Stimulated activated naive CD4-positive, alpha-beta T cell (primary cell): ENCODE results near the gene MAP3K20.
"Not testable (repeated sequence)": the region's sequence is repeated elsewhere in the genome, so short reads cannot be mapped to it uniquely, and the experiment has no call there.

Experiments used
- DNase-seq, 6 experiments: peaks; one replicate each; lab custom pipeline; 2025; lab: John Stamatoyannopoulos, UW

MAP3K20 gene

DNA sequence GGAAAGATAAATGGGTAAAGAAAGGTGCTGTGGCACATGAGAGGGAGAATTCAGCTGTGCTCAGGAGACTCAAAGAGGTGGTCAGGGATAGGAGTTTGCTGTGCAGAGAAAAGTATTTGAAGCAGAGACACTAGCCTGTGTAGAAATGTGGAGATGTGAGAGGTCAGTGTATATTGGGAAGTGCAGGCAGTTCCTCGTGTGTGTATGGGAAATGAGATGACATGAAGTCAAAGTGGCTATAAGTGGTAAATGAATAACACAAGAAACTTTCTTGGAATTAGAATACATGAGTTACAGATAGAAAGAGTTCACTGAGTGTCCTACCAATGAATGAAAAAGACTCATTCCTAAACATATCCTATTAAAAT, 11.6 kb downstream of the MAP3K20 start:
- DNase-seq = no peak

DNA sequence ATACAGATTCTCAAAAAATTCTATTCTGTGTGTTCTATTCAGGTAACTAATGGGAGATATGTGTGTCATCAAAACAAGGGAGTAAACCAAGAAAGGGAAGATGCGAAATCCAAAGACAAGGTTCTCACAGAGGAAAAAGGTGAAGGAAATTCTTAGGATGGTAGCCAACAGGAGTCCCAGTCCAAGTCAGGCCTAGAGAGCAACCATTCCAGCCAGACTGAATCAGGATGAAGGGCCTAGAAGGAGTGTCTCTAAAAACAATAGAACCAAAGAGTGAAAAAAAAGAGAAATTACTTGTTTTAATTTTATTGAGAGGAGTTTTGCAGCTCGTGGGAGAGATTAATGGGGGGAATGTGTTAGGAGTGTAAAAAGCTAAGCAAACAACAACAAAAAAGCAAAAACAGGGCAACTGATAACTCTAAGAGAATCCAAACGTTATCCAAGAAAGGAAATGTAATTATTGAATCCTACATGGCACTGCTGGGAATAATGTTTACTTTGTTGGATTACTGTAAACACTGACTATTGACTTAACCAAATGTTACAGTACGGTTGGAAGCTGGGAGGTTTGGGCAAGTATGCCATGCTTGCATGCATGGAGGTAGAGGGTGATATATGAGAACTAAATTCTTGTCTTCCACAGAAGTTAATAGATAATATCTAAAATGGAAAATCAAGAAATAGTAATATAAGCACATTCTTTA, 12.3 kb downstream of the MAP3K20 start:
- DNase-seq = no peak

DNA sequence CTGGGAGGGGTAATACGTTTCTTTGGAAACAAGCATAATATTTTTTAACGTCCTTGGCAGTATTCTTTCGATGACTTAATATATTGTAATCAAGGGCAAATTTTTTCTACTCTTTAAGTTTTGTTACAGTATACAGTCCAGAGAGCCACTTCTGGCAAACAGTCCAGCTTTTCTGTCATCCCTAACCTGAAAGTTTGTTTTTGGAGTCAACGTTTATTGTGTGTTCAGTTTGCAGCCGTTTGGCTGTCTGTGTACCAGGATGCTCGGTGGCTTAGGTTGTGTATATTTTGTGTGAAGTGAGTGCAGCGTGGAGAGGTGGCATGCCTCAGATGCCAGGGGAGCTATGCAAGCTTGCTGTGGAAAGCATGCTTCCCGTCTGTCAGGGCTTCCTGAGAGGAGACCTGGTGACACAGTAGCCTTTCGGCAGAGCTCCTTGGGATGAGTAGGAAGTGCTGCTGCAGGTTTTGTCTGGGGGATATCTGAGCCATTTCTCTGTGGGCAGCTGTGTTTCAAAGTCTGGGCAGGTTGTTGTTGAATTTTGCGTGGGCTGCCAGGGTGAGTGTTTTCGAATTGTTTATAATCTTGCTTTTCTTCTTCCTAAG, 14.7 kb downstream of the MAP3K20 start:
- no peak for DNase-seq

DNA sequence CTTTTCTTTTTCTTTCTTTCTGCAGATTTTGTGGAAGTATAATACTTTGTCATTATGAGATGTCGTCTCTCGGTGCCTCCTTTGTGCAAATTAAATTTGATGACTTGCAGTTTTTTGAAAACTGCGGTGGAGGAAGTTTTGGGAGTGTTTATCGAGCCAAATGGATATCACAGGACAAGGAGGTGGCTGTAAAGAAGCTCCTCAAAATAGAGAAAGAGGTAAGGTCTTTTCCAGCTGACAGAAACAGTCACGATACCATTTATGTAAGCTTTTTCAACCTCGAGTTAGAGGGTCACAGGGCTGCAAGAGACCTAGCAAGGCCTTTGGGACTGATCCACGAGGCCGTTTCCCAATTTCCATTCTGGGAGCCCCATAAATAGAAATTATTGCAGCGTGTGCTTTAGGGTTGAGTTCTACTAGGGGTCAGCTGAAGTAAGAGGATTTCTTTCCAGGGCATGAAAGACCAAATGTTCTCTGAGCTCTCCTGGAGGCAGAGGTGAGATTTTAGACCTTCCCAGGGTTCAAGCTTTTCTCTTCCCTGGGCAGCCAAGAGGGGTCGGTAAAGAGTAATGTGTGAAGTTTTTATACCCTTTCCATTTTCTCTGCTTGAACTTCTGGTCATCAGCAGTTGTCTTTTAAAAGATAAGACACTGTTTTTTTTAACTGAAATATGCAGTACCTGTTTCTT, 15.5 kb downstream of the MAP3K20 start:
- no peak for DNase-seq

DNA sequence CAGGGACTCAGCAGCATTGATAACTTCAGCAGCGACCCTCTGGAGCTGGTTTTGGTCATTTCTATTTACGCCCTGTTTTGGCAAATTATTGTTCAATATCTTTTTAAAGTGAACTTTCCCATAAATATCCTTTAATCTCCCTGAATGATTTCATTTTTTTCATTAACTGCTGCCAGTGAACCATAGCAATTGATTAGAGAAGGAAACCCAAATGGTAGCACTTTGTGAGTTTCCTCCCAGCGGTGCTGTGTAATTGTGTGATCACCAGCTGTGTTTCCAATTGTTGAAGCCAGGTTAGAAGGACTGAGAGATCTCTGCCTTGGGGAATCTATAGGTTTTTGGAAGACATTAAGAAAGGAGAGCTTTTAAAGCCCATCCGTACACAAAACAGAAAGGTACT, 16.3 kb downstream of the MAP3K20 start:
- no peak for DNase-seq

DNA sequence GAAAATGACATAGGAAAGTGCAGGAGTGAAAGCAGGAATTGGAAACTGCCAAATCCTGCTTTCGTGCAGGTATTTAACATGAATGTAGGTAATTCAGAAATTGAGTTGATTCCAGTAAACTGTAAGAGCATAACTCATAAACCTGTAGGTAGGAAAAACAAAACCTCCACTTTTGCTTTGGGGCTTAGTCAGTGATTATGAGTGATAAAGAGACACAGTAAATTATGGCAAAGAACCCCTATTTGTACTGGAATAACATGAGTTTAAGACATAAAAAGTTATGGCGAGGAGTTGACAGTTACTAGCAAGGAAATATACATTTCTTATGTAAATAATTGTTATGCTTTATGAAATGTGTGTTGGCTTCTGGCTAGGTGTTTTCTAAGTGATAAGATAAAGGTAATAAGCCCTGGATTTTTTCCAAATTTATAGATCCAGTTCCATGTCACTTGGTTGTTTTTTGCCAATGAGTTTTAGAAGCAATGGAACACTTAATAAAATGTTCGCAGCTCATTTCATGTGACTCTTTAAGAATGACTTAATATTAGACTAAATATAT, 17.3 kb downstream of the MAP3K20 start:
- no peak for DNase-seq

DNA sequence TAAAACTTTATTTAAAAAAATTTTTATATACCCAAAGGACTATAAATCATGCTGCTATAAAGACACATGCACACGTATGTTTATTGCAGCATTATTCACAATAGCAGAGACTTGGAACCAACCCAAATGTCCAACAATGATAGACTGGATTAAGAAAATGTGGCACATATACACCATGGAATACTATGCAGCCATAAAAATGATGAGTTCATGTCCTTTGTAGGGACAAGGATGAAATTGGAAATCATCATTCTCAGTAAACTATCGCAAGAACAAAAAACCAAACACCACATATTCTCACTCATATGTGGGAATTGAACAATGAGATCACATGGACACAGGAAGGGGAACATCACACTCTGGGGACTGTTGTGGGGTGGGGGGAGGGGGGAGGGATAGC, 18.0 kb downstream of the MAP3K20 start:
- not testable (repeated sequence) for DNase-seq

DNA sequence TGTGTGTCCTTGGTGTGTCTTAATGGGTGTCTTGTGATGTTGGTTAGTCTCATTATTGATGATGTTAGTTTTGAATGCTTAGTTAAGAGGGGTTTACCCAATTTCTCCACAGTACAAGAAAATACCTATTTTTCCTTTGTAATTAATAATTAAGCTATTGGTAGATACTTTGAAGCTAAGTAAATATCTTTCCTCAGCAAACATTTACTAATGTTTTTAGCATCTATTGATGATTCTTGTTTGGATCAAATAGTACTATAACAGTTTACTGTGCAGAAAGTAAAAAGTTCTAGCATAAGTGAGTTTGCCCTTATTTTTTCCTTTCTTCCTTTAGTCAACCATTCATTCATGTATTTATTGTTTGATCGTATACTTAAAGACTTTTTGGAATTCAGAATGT, 19.1 kb downstream of the MAP3K20 start:
- DNase-seq = no peak

DNA sequence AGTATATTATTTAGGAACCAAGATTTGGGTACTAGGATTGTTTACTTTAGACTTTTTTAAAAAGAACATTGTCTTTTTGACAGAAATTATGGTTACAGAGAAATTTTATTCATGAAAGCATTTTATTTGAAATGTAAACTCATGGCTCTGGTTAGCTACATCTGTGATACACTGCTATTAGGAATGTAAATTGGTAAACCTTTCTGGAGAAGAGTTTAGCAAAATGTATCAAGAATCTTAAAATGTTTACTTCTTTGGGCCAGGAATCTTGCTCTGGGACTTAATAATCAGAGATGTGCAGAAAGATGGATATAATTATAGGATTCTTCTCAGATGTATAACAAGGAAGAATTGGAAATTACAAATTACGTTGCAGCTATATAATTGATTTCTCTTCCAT, 19.7 kb downstream of the MAP3K20 start:
- no peak for DNase-seq

DNA sequence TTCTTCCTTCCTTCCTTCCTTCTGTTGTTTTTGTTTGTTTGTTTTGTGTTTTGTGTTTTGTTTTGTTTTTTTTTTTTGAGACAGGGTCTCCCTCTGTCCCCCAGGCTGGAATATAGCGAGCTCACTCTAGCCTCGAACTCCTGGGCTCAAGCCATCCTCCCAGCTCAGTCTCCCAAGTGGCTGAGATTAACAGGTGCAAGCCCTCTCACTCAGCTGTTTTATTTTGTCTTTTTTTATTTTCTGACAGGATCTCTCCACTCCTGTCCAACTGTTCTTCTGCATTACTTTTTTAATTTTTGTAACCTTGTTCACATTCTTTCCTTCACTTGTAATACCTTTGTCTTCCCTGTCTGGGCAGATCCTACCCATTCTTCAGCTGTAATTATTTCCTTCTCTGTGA, 23.6 kb downstream of the MAP3K20 start:
- DNase-seq = no peak

DNA sequence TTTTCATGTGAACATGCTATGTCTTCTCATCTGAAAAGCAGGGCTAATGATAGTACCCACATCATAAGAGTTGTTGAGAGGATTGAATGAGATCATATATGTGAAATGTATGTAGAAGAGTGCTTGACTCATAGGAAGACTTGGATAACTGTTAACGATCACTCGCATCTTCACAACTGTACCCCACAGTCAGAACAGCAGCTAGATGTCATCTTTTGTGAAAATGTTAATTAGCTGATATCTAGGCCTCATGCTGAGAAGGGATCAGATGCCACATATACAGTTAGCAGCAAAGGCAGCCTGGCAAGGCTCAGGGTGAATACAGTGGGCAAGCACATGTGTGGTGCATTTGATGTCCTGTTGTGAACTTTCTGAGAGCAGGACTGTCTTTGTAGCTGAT, 24.2 kb downstream of the MAP3K20 start:
- DNase-seq = no peak

DNA sequence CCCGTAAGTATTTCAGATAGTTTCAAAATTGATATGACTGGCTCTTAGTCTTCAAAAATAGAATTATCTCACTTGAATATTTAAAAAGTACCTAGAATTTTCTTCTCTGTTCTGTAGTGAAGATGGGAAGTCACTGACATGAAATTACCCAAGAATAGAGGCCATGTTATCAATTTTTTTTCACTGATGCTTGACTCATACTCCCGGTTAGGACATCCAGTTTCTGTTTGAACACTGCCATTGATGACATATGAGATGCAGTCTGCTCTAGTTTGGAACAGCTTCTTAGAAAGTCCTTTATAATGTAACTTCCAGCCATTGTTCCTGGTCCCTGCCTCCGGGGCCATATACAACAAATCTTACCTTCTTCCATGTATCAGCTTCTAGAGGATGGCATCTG, 26.0 kb downstream of the MAP3K20 start:
- no peak for DNase-seq

DNA sequence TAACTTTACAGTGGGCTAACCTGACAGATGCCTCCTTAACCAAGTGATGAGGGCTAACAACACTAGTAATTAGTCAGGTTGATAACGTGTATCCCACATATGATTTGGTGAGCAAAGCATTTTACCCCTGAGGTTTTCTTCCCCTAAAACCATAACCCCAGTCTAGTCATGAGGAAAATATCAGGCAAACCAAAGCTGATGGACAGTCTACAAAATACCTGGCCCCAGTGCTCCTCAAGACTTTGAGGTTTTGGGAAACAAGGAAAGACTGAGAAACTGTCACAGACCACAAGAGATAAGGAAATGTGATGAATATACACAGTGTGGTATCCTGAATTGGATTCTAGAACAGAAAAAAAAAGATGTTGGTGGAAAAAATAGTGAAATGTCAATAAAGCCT, 28.5 kb downstream of the MAP3K20 start:
- DNase-seq = no peak

DNA sequence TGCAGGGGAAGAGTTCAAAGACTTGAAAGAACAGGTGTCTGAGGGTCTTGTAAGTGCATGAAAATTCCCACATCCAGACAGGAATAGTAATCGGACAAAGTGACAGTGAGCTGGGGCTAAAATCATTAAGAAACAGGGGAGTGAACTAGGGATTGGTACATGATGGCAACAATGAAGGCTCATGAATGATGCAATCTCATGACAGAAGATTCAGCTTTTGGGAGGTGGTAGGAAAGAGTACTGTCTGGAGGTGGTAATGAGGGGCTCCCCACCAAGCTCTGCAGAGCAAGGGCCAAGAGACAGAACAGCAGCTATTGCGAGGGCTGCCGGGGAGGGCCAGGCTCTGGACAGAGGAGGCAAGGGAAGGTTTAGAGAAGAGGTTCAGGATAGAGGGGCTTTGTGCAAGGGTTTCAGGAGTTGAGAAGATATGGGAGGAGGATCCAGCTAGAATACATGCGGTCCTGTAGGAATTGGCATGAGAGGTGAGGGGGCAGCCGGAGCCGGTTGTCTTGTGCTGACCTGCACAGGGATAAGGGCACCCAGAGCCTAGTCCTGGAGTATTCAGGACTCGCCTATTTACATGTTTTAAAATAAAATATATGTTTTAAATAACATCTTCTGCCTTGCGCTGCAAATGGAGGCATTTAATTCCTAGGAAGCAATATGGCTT, 31.4 kb downstream of the MAP3K20 start:
- no peak for DNase-seq

DNA sequence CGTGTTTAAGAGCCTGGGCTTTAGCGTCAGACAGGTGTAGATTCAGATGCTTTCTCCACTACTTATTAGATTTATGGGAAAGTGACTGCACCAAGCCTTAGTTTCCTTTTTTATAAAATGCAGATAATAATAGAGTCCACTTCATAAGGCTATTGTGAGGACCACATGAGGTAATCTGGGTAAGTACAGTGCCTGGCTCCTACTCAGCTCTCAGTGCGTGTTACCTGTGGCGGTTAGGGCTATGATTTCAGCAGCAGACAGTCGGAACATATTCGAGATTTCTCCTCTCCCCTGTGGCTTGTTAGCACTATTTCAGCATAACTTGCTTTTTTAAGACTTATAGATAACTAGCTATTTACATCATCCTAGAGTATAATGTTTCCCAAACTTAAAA, 32.0 kb downstream of the MAP3K20 start:
- DNase-seq = no peak

DNA sequence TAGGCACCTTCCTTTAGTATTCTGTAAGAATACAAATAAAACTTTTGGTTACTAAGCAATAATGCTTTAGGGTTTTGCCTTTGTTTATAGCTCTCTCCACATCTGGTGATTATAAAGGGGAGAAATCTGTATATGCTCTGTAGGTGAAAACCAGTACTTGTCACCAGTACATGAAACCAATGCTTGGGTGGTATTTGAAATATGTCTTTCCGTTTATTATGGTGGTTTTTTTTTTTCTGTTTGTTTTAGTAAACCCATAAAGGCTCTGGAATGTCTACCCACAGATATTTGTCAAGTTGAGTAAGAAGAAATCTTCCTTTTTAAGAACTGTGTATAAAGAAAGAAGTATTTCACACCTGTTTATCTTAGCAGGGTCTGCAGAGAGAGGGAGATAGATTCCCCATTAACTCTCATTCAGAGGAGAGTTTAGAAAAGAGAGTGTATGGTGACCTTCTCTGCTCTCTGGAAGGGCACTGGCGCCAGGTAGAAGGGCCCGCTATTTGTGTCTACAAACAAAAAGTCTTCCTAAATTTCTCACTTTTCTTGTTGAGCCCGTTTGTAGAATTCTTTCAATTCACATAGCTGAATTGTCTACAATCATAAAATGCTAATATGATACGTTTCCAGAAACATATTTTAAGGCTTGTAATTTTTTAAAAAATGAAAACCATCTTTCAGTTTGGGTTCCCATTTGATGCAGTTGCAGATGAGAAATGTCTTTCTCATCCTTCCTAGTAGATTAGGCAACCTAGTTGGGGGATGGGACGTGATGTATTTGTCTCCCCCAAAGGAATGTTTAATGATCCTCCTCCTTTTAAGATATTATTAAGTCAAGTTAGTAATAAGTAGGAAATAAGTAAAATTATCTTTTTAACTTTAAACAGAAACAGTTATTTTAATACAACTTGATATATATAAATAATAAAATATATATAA, 33.9 kb downstream of the MAP3K20 start:
- no peak for DNase-seq

DNA sequence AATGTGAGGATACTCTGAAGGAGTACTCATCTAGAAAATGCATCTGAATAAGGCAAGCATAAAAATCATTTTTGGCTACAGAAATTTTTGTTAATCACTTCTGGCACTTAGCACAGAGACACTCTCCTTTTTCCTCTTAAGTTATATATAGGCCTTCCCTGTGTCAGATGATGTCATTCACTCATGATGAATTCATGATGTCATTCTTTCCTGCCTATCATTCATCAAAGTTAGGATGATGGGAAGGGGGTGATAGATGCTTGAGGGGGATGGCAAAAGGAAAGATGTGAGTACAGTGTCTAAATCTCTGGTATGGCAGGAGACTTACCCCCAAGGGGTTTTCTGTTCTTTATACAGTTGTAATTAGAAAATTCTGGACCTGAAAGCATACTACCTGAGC, 42.0 kb downstream of the MAP3K20 start:
- DNase-seq = no peak

DNA sequence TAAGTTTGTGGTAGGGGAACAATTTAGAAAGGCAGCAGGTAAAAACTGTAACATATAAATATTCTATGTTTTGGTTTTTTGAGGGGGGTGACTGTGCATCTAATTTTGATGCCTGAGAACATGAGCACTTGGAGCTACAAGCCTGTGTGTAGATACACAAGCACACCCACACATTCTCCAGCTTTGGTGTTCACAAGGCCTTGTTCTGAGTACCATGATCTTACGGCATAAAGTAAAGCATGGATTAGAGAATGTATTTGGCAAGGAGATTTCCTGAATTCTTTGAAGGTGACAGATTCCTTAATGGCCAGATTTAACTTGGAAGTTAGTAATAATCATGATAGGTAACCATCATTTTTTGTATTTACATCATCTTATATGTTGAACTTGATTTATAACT, 42.7 kb downstream of the MAP3K20 start:
- DNase-seq = no peak

DNA sequence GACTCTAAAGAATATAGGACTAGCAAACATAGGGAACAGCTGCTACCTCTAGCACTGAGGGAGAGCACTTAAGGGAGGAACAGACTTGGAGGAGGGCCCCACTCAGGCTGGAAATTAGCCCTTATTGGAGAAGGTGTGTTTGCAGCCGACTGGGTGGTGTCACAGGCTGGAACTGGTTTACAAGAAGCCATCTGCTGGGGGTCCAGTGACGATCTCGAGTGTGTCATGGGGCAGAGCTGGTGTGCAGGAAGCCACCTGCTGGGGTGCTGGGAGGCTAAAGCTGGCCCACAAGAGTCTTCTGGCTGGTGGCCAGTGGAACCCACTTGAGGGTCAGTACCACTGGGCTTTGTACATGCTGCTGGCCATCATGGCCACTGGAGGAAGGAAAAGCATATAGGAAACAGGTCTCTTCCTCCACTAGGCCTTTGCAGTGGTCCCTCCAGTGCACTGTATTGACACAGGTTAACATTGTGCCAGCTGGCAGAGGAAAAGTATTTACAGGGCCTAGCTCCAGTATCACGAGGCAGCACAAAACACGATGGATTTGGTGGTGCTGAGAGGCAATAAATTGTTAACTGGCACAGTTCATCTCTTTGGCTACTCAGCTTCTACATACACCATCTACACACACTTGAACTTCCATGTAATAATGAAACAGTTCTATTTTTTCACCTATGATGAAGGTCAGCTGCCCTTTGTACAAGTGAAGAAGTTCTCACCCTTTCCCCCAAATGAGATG, 43.6 kb downstream of the MAP3K20 start:
- no peak for DNase-seq

DNA sequence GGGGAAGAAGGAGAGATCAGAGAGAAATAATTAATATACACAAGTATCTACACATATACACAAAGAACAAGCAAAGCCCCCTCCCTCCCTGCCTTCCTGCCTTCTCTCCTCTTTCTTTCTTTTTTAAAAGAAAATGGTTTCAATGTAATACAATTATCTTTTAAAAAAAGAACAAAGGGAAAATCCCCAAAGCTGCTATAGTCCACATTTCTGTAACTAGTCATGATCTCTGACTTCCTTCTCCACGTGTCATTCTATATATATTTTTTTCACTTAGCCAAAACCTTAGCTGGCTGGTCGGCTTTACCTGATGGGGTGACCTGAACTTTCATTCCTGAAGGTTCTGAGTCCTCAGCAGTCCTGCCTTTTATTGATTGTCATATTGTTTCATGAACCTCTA, 44.3 kb downstream of the MAP3K20 start:
- DNase-seq = no peak

DNA sequence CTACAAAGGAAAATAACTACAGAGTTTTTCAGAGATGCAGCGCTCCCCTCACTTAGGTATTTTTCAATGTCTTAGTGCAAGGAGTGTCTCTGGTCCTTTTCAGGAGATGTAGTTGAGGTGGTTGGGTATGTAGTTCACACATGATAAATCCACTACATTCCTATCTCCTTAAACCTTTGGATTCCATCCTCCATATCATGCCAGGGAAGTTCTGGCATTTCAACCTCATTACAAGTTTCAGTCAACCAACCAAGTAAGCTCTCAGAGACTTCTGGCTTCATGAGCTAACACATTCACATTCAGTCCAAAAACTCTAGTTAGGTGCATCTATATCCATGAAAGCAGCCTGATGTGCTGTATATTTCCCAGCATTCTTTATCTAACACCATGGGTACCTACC, 47.3 kb downstream of the MAP3K20 start:
- no peak for DNase-seq
